Measurements from ENCODE around the gene RPL9. TPM values are rescaled to one million over a fixed set of nuclear protein-coding genes. Genes with fewer than 3 reads are reported as not detected.

The RPL9 gene
- polyA plus RNA-seq, 1 donor (not counting 4 experiments of a cell fraction or from before 2014, with no cell fraction given) = 1,522 TPM

DNA sequence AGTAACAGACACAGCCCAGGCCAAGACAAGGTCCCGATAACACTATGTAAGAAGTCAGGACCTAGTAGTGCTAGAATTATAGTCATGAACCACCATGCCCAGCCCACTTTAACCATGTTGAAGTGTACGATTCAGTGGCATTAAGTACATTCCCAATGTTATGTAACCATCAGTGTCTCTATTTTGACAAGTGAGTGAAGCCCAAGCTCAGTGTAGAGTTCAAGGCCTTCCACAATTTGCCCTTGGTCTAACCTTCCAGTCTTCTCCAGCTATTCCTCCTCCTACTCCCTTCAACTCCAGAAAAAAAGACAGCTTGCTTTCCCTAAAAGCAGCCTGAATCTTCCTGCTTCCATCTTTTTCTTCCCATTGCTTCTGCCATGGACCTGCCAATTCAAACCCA is 31.6 kb upstream of the RPL9 start:
- no peak for FAIRE-seq
- H3K9me3 ChIP-seq (ENCODE audit: control insufficient read depth, low read depth, low read length) = no peaks in the 10 kb centered on the region
- no peak overlapping the region for H3K27ac ChIP-seq (ENCODE audit: control insufficient read depth, insufficient read depth, low read length)
- no peak overlapping the region for H3K4me2 ChIP-seq (ENCODE audit: control insufficient read depth, extremely low read depth, insufficient read depth, low read depth, low read length)
- H3K9me1 ChIP-seq (ENCODE audit: control insufficient read depth, extremely low read depth, insufficient read depth, low read length) = no peaks in the 10 kb centered on the region
- no peak overlapping the region for H2AFZ ChIP-seq (ENCODE audit: control insufficient read depth, low read length)
- no peak overlapping the region for H3K4me3 ChIP-seq (ENCODE audit: control insufficient read depth in 2 of 3, extremely low read depth in 1 of 3, insufficient read depth in 2 of 3, low read depth in 1 of 3, low read length in 3 of 3)
- H3K4me1 ChIP-seq (ENCODE audit: control insufficient read depth, extremely low read depth, insufficient read depth, low read length) = peaks cover 2% of the 10 kb centered on the region
- DNase-seq (ENCODE audit: low read depth, low spot score) = no peak
- dilution Hi-C loops (cut with MboI; ENCODE audit: extremely low pct_ligation_motif_present, low sequenced_read_pairs) = no loop called here
- H3K27me3 ChIP-seq (ENCODE audit: control insufficient read depth, extremely low read depth, insufficient read depth, low read length) = no peaks in the 10 kb centered on the region
- no peaks in the 10 kb centered on the region for H3K79me2 ChIP-seq (ENCODE audit: control insufficient read depth, insufficient read depth, low read length)
- H3K9ac ChIP-seq (ENCODE audit: control insufficient read depth, extremely low read depth, insufficient read depth, low read length) = no peak overlapping the region
- H3K36me3 ChIP-seq (ENCODE audit: control insufficient read depth in 2 of 2, extremely low read depth in 1 of 2, insufficient read depth in 2 of 2, low read length in 2 of 2) = no peaks in the 10 kb centered on the region
- no peaks in the 10 kb centered on the region for H4K20me1 ChIP-seq (ENCODE audit: control insufficient read depth, extremely low read depth, insufficient read depth, low read length)
- TF ChIP-seq CTCF (optimal IDR thresholded peaks at IDR 0.05 in 1 of 3, IDR thresholded peaks at IDR 0.05 in 1 of 3, conservative IDR thresholded peaks at IDR 0.05 in 1 of 3; ENCODE audit: extremely low read depth in 1 of 3, insufficient read depth in 2 of 3, low read length in 3 of 3) (no peak), EZH2 (IDR thresholded peaks at IDR 0.05; ENCODE audit: low read length) (no peak)

DNA sequence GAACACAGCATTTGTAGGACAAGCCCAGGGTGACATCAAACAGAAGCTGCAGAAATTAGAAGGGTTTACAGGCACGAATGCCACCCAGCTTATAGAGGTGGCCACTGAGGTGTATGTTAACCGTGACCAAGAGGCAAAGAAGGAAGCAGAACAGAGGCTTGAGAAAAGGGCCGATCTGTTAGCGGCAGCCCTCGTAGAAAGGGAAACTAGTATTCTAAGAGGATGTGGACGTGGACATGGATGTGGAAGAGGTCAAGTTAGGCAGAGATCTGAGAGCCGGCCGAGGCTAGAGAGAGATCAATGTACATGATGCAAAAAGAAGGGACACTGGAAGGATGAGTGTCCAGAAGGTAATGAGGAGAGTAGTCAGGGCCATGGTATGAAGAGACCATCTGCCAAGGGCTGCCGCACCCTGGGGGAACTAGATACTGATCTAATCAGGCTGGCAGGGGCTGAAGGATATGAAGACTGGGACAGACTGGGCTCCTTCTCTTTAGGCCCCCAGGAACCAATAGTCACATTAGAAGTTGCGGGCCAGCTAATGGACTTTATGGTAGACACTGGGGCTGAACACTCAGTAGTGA is 27.6 kb upstream of the RPL9 start:
- no peak for FAIRE-seq
- Histone ChIP-seq H3K4me3 (ENCODE audit: control insufficient read depth in 2 of 3, extremely low read depth in 1 of 3, insufficient read depth in 2 of 3, low read depth in 1 of 3, low read length in 3 of 3) (no peak overlapping the region), H2AFZ (ENCODE audit: control insufficient read depth, low read length) (no peak overlapping the region), H3K27me3 (ENCODE audit: control insufficient read depth, extremely low read depth, insufficient read depth, low read length) (no peaks in the 10 kb centered on the region), H3K4me2 (ENCODE audit: control insufficient read depth, extremely low read depth, insufficient read depth, low read depth, low read length) (no peak overlapping the region), H3K79me2 (ENCODE audit: control insufficient read depth, insufficient read depth, low read length) (no peaks in the 10 kb centered on the region), H3K4me1 (ENCODE audit: control insufficient read depth, extremely low read depth, insufficient read depth, low read length) (no peaks in the 10 kb centered on the region), H4K20me1 (ENCODE audit: control insufficient read depth, extremely low read depth, insufficient read depth, low read length) (no peaks in the 10 kb centered on the region), H3K9me1 (ENCODE audit: control insufficient read depth, extremely low read depth, insufficient read depth, low read length) (no peaks in the 10 kb centered on the region), H3K9ac (ENCODE audit: control insufficient read depth, extremely low read depth, insufficient read depth, low read length) (no peak overlapping the region), H3K36me3 (ENCODE audit: control insufficient read depth in 2 of 2, extremely low read depth in 1 of 2, insufficient read depth in 2 of 2, low read length in 2 of 2) (no peaks in the 10 kb centered on the region), H3K27ac (ENCODE audit: control insufficient read depth, insufficient read depth, low read length) (no peak overlapping the region), H3K9me3 (ENCODE audit: control insufficient read depth, low read depth, low read length) (no peaks in the 10 kb centered on the region)
- dilution Hi-C loops (cut with MboI; ENCODE audit: extremely low pct_ligation_motif_present, low sequenced_read_pairs) = no loop called here
- DNase-seq (ENCODE audit: low read depth, low spot score) = no peak
- TF ChIP-seq CTCF (optimal IDR thresholded peaks at IDR 0.05 in 1 of 3, IDR thresholded peaks at IDR 0.05 in 1 of 3, conservative IDR thresholded peaks at IDR 0.05 in 1 of 3; ENCODE audit: extremely low read depth in 1 of 3, insufficient read depth in 2 of 3, low read length in 3 of 3) (no peak), EZH2 (IDR thresholded peaks at IDR 0.05; ENCODE audit: low read length) (no peak)
